Keratinocyte (primary cell): ENCODE data around the gene PRR36. TPM values are rescaled to one million over a fixed set of nuclear protein-coding genes. Genes with fewer than 3 reads are reported as not detected.

ENCODE experiments used
- DNase-seq: peaks from one replicate; pipeline ENCODE4 v3.0.0-alpha.2; 2011; ENCODE audit warnings: low read depth, missing footprints, low spot score
- FAIRE-seq: peaks from 2 replicates; lab custom pipeline; 2011; peaks lifted over from hg19 to GRCh38; lab: Jason Lieb, UNC
- H2AFZ ChIP-seq: 2 replicates; pipeline ENCODE4 v1.6.0; 2012; ENCODE audit warnings: low read length, control low read depth, inconsistent platforms; ENCODE audit not compliant: control insufficient read depth
- H3K27ac ChIP-seq: 2 replicates; pipeline ENCODE4 v1.5.1; 2011; ENCODE audit warnings: low read length; ENCODE audit not compliant: control insufficient read depth, insufficient read depth
- H3K27me3 ChIP-seq: 3 replicates; pipeline ENCODE4 v1.6.0; 2011; ENCODE audit warnings: low read length; ENCODE audit not compliant: control insufficient read depth, insufficient read depth; ENCODE audit errors: extremely low read depth
- H3K36me3 ChIP-seq, 2 experiments: 2 replicates in 1 of 2; 3 replicates in 1 of 2; pipeline ENCODE4 v1.5.1; 2011; ENCODE audit warnings: low read length in 2 of 2, mild to moderate bottlenecking in 1 of 2; ENCODE audit not compliant: control insufficient read depth in 2 of 2, insufficient read depth in 2 of 2; ENCODE audit errors: extremely low read depth in 1 of 2
- H3K4me1 ChIP-seq: 3 replicates; pipeline ENCODE4 v1.5.1; 2011; ENCODE audit warnings: low read length; ENCODE audit not compliant: control insufficient read depth, insufficient read depth; ENCODE audit errors: extremely low read depth
- H3K4me2 ChIP-seq: 3 replicates; pipeline ENCODE4 v1.6.0; 2011; ENCODE audit warnings: low read depth, low read length; ENCODE audit not compliant: control insufficient read depth, insufficient read depth; ENCODE audit errors: extremely low read depth
- H3K4me3 ChIP-seq, 3 experiments: fragments of 200-600 bp in 1 of 3; sonication (generic) in 1 of 3; 2 replicates in 2 of 3; 3 replicates in 1 of 3; pipeline ENCODE4 v1.5.1; 2011 to 2016; ENCODE audit warnings: low read length in 3 of 3, mild to moderate bottlenecking in 3 of 3, control low read depth in 2 of 3, inconsistent platforms in 1 of 3, low read depth in 1 of 3, mixed read lengths in 1 of 3, mixed run types in 1 of 3, moderate library complexity in 1 of 3; ENCODE audit not compliant: control insufficient read depth in 2 of 3, insufficient read depth in 2 of 3; ENCODE audit errors: extremely low read depth in 1 of 3
- H3K79me2 ChIP-seq: 2 replicates; pipeline ENCODE4 v1.6.0; 2012; ENCODE audit warnings: low read length; ENCODE audit not compliant: control insufficient read depth, insufficient read depth
- H3K9ac ChIP-seq: 3 replicates; pipeline ENCODE4 v1.6.0; 2011; ENCODE audit warnings: low read length; ENCODE audit not compliant: control insufficient read depth, insufficient read depth; ENCODE audit errors: extremely low read depth
- H3K9me1 ChIP-seq: 3 replicates; pipeline ENCODE4 v1.6.0; 2011; ENCODE audit warnings: low read length; ENCODE audit not compliant: control insufficient read depth, insufficient read depth; ENCODE audit errors: extremely low read depth
- H3K9me3 ChIP-seq: 2 replicates; pipeline ENCODE4 v1.5.1; 2012; ENCODE audit warnings: low read depth, low read length; ENCODE audit not compliant: control insufficient read depth
- H4K20me1 ChIP-seq: 3 replicates; pipeline ENCODE4 v1.6.0; 2011; ENCODE audit warnings: low read length; ENCODE audit not compliant: control insufficient read depth, insufficient read depth; ENCODE audit errors: extremely low read depth
- EZH2 ChIP-seq: IDR thresholded peaks from one replicate; pipeline ENCODE4 v1.6.1; 2012; ENCODE audit warnings: inconsistent platforms, mild to moderate bottlenecking, low read length, moderate library complexity
- dilution Hi-C: fragments of 300-500 bp; cut with MboI; formaldehyde crosslinking; loops from one replicate; pipeline ENCODE4 v1.7.0; 2020; ENCODE audit warnings: low sequenced_read_pairs; ENCODE audit not compliant: extremely low pct_ligation_motif_present
- polyA minus RNA-seq, 3 experiments: library from RNA; depleted of rRNA, polyadenylated mRNA; stranded (reverse); fragments of >200 nt; gene quantifications; 1 replicate in 1 of 3; 2 replicates in 1 of 3; 3 replicates in 1 of 3; pipeline ENCODE4 v1.2.3, GENCODE V29; 2011
- polyA plus RNA-seq, 5 experiments: library from polyadenylated mRNA; depleted of rRNA in 3 of 5; stranded (reverse) in 3 of 5; stranded (forward) in 1 of 5; unstranded in 1 of 5; fragments of >200 nt; gene quantifications; 1 replicate in 1 of 5; 2 replicates in 3 of 5; 3 replicates in 1 of 5; pipeline versions ENCODE4 v1.2.1 to v1.2.3, GENCODE V29; 2011 to 2012; ENCODE audit warnings: missing spikeins in 2 of 5, low read depth in 1 of 5, low replicate concordance in 1 of 5
- TF ChIP-seq, protein P1 (sequence below), 3 experiments: IDR thresholded peaks in 1 of 3; conservative IDR thresholded peaks in 1 of 3; optimal IDR thresholded peaks in 1 of 3; 2 replicates in 2 of 3; 3 replicates in 1 of 3; pipeline versions ENCODE3 to v1.5.1; 2011; ENCODE audit warnings: low read length in 3 of 3, mild to moderate bottlenecking in 3 of 3, moderate library complexity in 2 of 3, control low read depth in 1 of 3, inconsistent platforms in 1 of 3; ENCODE audit not compliant: insufficient read depth in 2 of 3; ENCODE audit errors: extremely low read depth in 1 of 3

PRR36 gene
- polyA plus RNA-seq (0.05 TPM in 2 of 3 replicates, not detected in the other), polyA minus RNA-seq (not detected in 3 replicates)
- polyA plus RNA-seq (2011; ENCODE audit: low read depth) = not detected
- 0.04 and 0.08 TPM in 2 replicates for polyA plus RNA-seq (2011; cell fraction: cytosol; rRNA removed)
- 0.04 and 0.07 TPM in 2 replicates for polyA plus RNA-seq (2011; cell fraction: nucleus; rRNA removed)
- 0.08 and 0.21 TPM in 2 replicates for polyA plus RNA-seq (2012; ENCODE audit: low replicate concordance)
- not detected for polyA minus RNA-seq (2011; cell fraction: cytosol; rRNA and poly(A)+ RNA removed)
- polyA minus RNA-seq (2011; cell fraction: nucleus; rRNA and poly(A)+ RNA removed) = not detected in 2 replicates

DNA sequence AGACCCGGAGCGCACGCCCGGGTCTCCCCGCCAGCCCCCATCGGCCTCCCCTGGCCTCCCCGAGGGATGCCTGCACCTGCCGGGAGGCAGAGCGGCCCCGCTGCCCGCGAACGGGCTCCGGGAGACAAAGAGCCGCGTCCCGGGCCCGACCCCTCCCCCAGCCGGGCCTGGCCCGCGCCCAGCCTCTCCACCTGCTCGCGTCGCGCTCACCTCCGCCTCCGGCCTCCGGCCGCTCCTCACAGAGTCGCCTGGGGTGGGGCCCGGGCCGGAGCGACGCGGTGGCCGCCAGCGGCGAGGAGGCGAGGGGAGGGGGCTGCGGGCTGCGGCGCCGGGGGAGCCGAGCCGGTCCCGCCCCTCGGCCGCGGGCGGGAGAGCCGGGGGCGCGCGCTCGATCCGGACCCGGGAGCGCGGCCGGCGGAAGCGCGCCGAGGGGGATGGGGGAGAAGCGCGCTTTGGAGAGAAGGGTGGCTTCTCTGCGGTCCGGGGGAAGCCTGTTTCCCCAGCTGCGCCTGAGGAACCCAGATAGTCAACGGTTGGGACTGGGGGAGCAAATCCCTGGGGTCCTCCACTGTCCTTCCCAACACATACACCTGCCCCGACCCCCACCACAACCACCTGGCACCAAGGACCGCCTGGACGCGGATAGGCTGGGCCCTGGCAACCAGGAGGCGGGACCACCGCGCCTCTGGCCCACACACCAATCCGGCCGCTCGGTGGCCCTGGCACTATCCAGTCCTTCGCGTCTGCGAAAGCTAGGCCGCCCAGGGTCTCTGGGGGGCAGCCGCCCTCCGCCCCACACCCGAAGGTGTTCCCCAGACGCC lies at the start of gene PRR36:
Gene PRR36 (minus strand): TSS at position 315 of the 821 bp plus-strand sequence. CDS start 701 bp downstream, outside the sequence.
- Histone ChIP-seq H3K79me2 (no peaks in the 10 kb centered on the region), H3K9ac (no peak within 1 kb of the TSS)

DNA sequence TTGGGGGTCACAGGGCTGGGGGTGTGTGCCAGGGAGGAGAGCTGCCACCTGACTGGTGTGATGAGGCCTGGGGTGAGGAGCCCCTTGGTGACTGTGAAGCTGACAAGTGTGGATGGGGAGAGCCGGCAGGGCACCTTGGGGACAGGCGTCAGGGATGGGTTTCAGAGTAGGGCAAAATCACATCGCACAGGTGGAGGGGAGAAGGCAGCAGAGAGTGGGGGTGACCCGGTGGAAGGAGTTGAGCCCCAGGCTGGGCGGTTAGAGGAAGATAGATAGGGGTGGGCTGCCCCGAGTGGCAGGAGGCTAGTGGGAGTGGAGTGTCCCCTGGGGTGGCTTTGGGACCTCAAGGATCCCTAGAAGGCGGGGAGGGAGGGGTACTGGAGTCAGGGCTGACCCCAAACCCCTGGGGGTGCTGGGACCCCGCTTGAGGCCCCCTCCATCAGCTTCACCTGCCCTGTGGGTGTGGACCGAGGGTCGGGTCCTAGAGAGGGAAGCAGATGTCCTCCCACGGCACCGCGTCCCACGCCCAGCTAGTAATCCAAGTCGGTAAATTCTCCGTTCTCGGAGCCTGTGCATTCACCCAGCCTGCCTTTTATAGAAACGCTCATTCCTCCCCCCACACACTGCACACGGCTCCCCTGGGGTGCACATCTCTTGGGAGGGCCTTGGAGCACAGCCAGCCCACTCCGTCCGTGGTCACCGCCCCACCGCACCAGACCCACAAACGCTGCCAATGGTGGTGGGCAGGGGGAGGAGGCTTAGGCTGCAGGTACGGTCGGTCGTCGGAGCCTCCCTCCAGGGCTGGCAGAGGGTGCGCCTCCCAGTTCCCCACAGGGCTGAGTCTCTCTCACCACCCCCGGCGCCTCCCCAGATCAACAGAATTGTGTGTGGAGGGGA lies 49.4 kb upstream of the PRR36 start:
- Histone ChIP-seq H3K4me2 (no peak overlapping the region), H3K36me3 (peaks cover 4 to 5% of the 10 kb centered on the region in 2 experiments), H3K4me3 (no peak overlapping the region), H3K27ac (no peak overlapping the region), H3K9me3 (no peaks in the 10 kb centered on the region), H3K4me1 (peaks cover 20% of the 10 kb centered on the region), H3K79me2 (no peaks in the 10 kb centered on the region), H3K9me1 (peaks cover 3% of the 10 kb centered on the region), H3K27me3 (peaks cover 1% of the 10 kb centered on the region), H4K20me1 (no peaks in the 10 kb centered on the region), H2AFZ (no peak overlapping the region), H3K9ac (no peak overlapping the region)
- TF ChIP-seq, protein P1, sequence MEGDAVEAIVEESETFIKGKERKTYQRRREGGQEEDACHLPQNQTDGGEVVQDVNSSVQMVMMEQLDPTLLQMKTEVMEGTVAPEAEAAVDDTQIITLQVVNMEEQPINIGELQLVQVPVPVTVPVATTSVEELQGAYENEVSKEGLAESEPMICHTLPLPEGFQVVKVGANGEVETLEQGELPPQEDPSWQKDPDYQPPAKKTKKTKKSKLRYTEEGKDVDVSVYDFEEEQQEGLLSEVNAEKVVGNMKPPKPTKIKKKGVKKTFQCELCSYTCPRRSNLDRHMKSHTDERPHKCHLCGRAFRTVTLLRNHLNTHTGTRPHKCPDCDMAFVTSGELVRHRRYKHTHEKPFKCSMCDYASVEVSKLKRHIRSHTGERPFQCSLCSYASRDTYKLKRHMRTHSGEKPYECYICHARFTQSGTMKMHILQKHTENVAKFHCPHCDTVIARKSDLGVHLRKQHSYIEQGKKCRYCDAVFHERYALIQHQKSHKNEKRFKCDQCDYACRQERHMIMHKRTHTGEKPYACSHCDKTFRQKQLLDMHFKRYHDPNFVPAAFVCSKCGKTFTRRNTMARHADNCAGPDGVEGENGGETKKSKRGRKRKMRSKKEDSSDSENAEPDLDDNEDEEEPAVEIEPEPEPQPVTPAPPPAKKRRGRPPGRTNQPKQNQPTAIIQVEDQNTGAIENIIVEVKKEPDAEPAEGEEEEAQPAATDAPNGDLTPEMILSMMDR (optimal IDR thresholded peaks at IDR 0.05 in 1 of 3, IDR thresholded peaks at IDR 0.05 in 1 of 3, conservative IDR thresholded peaks at IDR 0.05 in 1 of 3; ENCODE audit: extremely low read depth in 1 of 3, insufficient read depth in 2 of 3, low read length in 3 of 3) = no peak
- no peak for TF ChIP-seq EZH2
- DNase-seq (no peak), FAIRE-seq (no peak)
- dilution Hi-C loops = no loop called here

More for the DNA sequence above, at the start of gene PRR36:
- H3K9me1 ChIP-seq = no peaks in the 10 kb centered on the region
- FAIRE-seq (no peak), DNase-seq (no peak)
- H3K36me3 ChIP-seq = no peaks in the 10 kb centered on the region
- no peak within 1 kb of the TSS for H3K27ac ChIP-seq
- dilution Hi-C loops = no loop called here
- no peak within 1 kb of the TSS for H2AFZ ChIP-seq
- peaks cover 38% of the 10 kb centered on the region for H3K27me3 ChIP-seq
- peaks cover 13% of the 10 kb centered on the region for H3K4me1 ChIP-seq
- no peak within 1 kb of the TSS for H3K4me3 ChIP-seq
- H3K9me3 ChIP-seq = no peaks in the 10 kb centered on the region
- peak within 1 kb of the TSS; percentile 22 for H3K4me2 ChIP-seq
- peak; percentile 61 for TF ChIP-seq EZH2
- TF ChIP-seq, protein P1 (optimal IDR thresholded peaks at IDR 0.05 in 1 of 3, IDR thresholded peaks at IDR 0.05 in 1 of 3, conservative IDR thresholded peaks at IDR 0.05 in 1 of 3; ENCODE audit: extremely low read depth in 1 of 3, insufficient read depth in 2 of 3, low read length in 3 of 3) = no peak
- peaks cover 2% of the 10 kb centered on the region for H4K20me1 ChIP-seq
